ENCODE data around the gene GPR89B.
"Not testable (repeated sequence)": the region's sequence is repeated elsewhere in the genome, so short reads cannot be mapped to it uniquely, and the experiment has no call there.

GPR89B gene

GRCh38 chr1:147993825-147994615, 65.8 kb downstream of the GPR89B start:
- not testable (repeated sequence) for H3K36me3 ChIP-seq (ENCODE audit: insufficient read depth, low read length); H3K4me1 ChIP-seq (ENCODE audit: insufficient read depth, low read length); H3K4me3 ChIP-seq (ENCODE audit: low read length); H3K9ac ChIP-seq (ENCODE audit: low read depth, low read length); H3K27ac ChIP-seq (ENCODE audit: low read depth, low read length); H3K9me3 ChIP-seq (ENCODE audit: insufficient read depth, low read depth, low read length); H3K27me3 ChIP-seq (ENCODE audit: insufficient read depth, low read length)
- WGBS: 100% methylated on average over 1 of the region's 4 CpGs

GRCh38 chr1:147996088-147996487, 67.9 kb downstream of the GPR89B start:
- not testable (repeated sequence) for H3K4me1 ChIP-seq (ENCODE audit: insufficient read depth, low read length); H3K4me3 ChIP-seq (ENCODE audit: low read length); H3K9ac ChIP-seq (ENCODE audit: low read depth, low read length); H3K27ac ChIP-seq (ENCODE audit: low read depth, low read length); H3K27me3 ChIP-seq (ENCODE audit: insufficient read depth, low read length); H3K36me3 ChIP-seq (ENCODE audit: insufficient read depth, low read length); H3K9me3 ChIP-seq (ENCODE audit: insufficient read depth, low read depth, low read length)
- WGBS: no CpG with 5 or more reads among the region's 2 CpGs

- 100% methylated on average over 2 of the region's 4 CpGs for WGBS
These were observed 79.5 kb downstream of the GPR89B start for GRCh38 chr1:148007724-148008123.

GRCh38 chr1:148010527-148010926, 82.3 kb downstream of the GPR89B start:
- Histone ChIP-seq H3K36me3 (ENCODE audit: insufficient read depth, low read length) (no peaks in the 10 kb centered on the region), H3K9me3 (ENCODE audit: insufficient read depth, low read depth, low read length) (no peaks in the 10 kb centered on the region), H3K4me3 (ENCODE audit: low read length) (no peak overlapping the region), H3K9ac (ENCODE audit: low read depth, low read length) (no peak overlapping the region), H3K4me1 (ENCODE audit: insufficient read depth, low read length) (peaks cover 14% of the 10 kb centered on the region), H3K27me3 (ENCODE audit: insufficient read depth, low read length) (peaks cover 35% of the 10 kb centered on the region), H3K27ac (ENCODE audit: low read depth, low read length) (no peak overlapping the region)
- WGBS: 90% methylated on average over 1 of the region's 1 CpG

More at GRCh38 chr1:148007724-148008123, 79.5 kb downstream of the GPR89B start:
- peaks cover 11% of the 10 kb centered on the region for H3K4me1 ChIP-seq (ENCODE audit: insufficient read depth, low read length)
- not testable (repeated sequence) for H3K36me3 ChIP-seq (ENCODE audit: insufficient read depth, low read length); H3K9ac ChIP-seq (ENCODE audit: low read depth, low read length); H3K9me3 ChIP-seq (ENCODE audit: insufficient read depth, low read depth, low read length); H3K27ac ChIP-seq (ENCODE audit: low read depth, low read length); H3K4me3 ChIP-seq (ENCODE audit: low read length)
- peaks cover 10% of the 10 kb centered on the region for H3K27me3 ChIP-seq (ENCODE audit: insufficient read depth, low read length)

- H3K9ac ChIP-seq (ENCODE audit: low read depth, low read length); H3K27ac ChIP-seq (ENCODE audit: low read depth, low read length); H3K9me3 ChIP-seq (ENCODE audit: insufficient read depth, low read depth, low read length); H3K36me3 ChIP-seq (ENCODE audit: insufficient read depth, low read length): not testable (repeated sequence)
- Histone ChIP-seq H3K27me3 (ENCODE audit: insufficient read depth, low read length) (peaks cover 38% of the 10 kb centered on the region), H3K4me1 (ENCODE audit: insufficient read depth, low read length) (peaks cover 14% of the 10 kb centered on the region), H3K4me3 (ENCODE audit: low read length) (peak overlapping the region; percentile 57)
- WGBS: 55% methylated on average over 33 of the region's 48 CpGs
These were observed 85.2 kb downstream of the GPR89B start for GRCh38 chr1:148013177-148014144.

GRCh38 chr1:148014289-148015200, 86.3 kb downstream of the GPR89B start:
- peaks cover 14% of the 10 kb centered on the region for H3K4me1 ChIP-seq (ENCODE audit: insufficient read depth, low read length)
- peak overlapping the region; percentile 57 for H3K4me3 ChIP-seq (ENCODE audit: low read length)
- 1% methylated on average over 31 of the region's 58 CpGs for WGBS
- H3K9ac ChIP-seq (ENCODE audit: low read depth, low read length); H3K36me3 ChIP-seq (ENCODE audit: insufficient read depth, low read length); H3K27ac ChIP-seq (ENCODE audit: low read depth, low read length); H3K9me3 ChIP-seq (ENCODE audit: insufficient read depth, low read depth, low read length): not testable (repeated sequence)
- H3K27me3 ChIP-seq (ENCODE audit: insufficient read depth, low read length): peaks cover 38% of the 10 kb centered on the region

- not testable (repeated sequence) for H3K4me1 ChIP-seq (ENCODE audit: insufficient read depth, low read length); H3K36me3 ChIP-seq (ENCODE audit: insufficient read depth, low read length); H3K27ac ChIP-seq (ENCODE audit: low read depth, low read length); H3K9me3 ChIP-seq (ENCODE audit: insufficient read depth, low read depth, low read length); H3K27me3 ChIP-seq (ENCODE audit: insufficient read depth, low read length); H3K4me3 ChIP-seq (ENCODE audit: low read length); H3K9ac ChIP-seq (ENCODE audit: low read depth, low read length)
- WGBS: 97% methylated on average over 4 of the region's 5 CpGs
These were observed 96.7 kb downstream of the GPR89B start for GRCh38 chr1:148024918-148025317.

GRCh38 chr1:148027004-148027403, 98.8 kb downstream of the GPR89B start:
- not testable (repeated sequence) for H3K27me3 ChIP-seq (ENCODE audit: insufficient read depth, low read length); H3K27ac ChIP-seq (ENCODE audit: low read depth, low read length)
- WGBS: 91% methylated on average over 1 of the region's 4 CpGs

GRCh38 chr1:148032247-148032646, 104.0 kb downstream of the GPR89B start:
- H3K36me3 ChIP-seq (ENCODE audit: insufficient read depth, low read length); H3K9me3 ChIP-seq (ENCODE audit: insufficient read depth, low read depth, low read length); H3K27me3 ChIP-seq (ENCODE audit: insufficient read depth, low read length); H3K27ac ChIP-seq (ENCODE audit: low read depth, low read length); H3K4me1 ChIP-seq (ENCODE audit: insufficient read depth, low read length); H3K9ac ChIP-seq (ENCODE audit: low read depth, low read length): not testable (repeated sequence)
- no CpG with 5 or more reads among the region's 3 CpGs for WGBS
- H3K4me3 ChIP-seq (ENCODE audit: low read length): peak overlapping the region; percentile 44

More at GRCh38 chr1:148027004-148027403, 98.8 kb downstream of the GPR89B start:
- H3K9me3 ChIP-seq (ENCODE audit: insufficient read depth, low read depth, low read length); H3K9ac ChIP-seq (ENCODE audit: low read depth, low read length); H3K36me3 ChIP-seq (ENCODE audit: insufficient read depth, low read length); H3K4me3 ChIP-seq (ENCODE audit: low read length); H3K4me1 ChIP-seq (ENCODE audit: insufficient read depth, low read length): not testable (repeated sequence)

- H3K9ac ChIP-seq (ENCODE audit: low read depth, low read length); H3K27ac ChIP-seq (ENCODE audit: low read depth, low read length); H3K9me3 ChIP-seq (ENCODE audit: insufficient read depth, low read depth, low read length); H3K27me3 ChIP-seq (ENCODE audit: insufficient read depth, low read length); H3K4me1 ChIP-seq (ENCODE audit: insufficient read depth, low read length); H3K36me3 ChIP-seq (ENCODE audit: insufficient read depth, low read length); H3K4me3 ChIP-seq (ENCODE audit: low read length): not testable (repeated sequence)
- WGBS: no CpG with 5 or more reads among the region's 25 CpGs
These were observed 104.5 kb downstream of the GPR89B start for GRCh38 chr1:148032690-148033089.

All from HUES64 (cell line).